AG10803 (cell line): ENCODE measurements around the gene CPS1.
A peak's percentile ranks its signal among the peaks of the same experiment; 100 is the strongest.

Experiments
- DNase-seq: peaks from one replicate; pipeline ENCODE4 v3.0.0; 2010; ENCODE audit warnings: low read depth
- H3K4me3 ChIP-seq: 2 replicates; pipeline ENCODE4 v1.5.1; 2011; ENCODE audit warnings: mild to moderate bottlenecking, low read length, control low read depth
- CTCF ChIP-seq: conservative IDR thresholded peaks from 2 replicates; pipeline ENCODE4 v1.5.1; 2011; ENCODE audit warnings: mild to moderate bottlenecking, low read length, control low read depth, inconsistent platforms

The CPS1 gene

GRCh38 chr2:210620456-210620855 lies 64.1 kb downstream of the CPS1 start:
- peak; percentile 28 for DNase-seq

GRCh38 chr2:210623506-210623905 lies 67.1 kb downstream of the CPS1 start:
- no peak for TF ChIP-seq CTCF
- no peak overlapping the region for H3K4me3 ChIP-seq
- no peak for DNase-seq

More at GRCh38 chr2:210620456-210620855, 64.1 kb downstream of the CPS1 start:
- no peak overlapping the region for H3K4me3 ChIP-seq
- no peak for TF ChIP-seq CTCF

DNA sequence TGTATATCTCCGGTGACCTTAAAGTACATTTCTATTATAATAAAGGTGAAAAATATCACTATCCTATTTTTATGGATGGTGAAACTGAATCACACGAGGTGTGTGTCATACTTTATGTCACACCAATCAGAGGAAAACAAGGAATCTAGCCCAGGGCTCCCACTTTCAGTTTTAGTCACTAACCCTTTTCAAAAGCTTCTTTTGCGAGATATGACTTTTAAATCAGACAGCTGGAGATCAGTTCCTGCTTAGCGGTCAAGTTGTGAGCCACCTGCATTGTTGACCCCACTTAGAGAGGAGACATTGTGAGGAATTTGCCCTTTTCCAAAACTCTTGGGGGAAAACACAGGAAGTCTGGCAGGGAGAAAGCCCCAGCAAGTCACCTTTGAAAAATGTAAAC lies 70.5 kb downstream of the CPS1 start:
- DNase-seq, result peak; percentile 9
- no peak overlapping the region for H3K4me3 ChIP-seq

GRCh38 chr2:210630873-210631560 lies 74.6 kb downstream of the CPS1 start:
- no peak for DNase-seq
- TF ChIP-seq CTCF, result no peak
- no peak overlapping the region for H3K4me3 ChIP-seq

More for the DNA sequence above, 70.5 kb downstream of the CPS1 start:
- no peak for TF ChIP-seq CTCF

- H3K4me3 ChIP-seq, result no peak overlapping the region
- TF ChIP-seq CTCF, result no peak
- DNase-seq, result no peak
Observed at GRCh38 chr2:210633699-210634098, 77.3 kb downstream of the CPS1 start.

DNA sequence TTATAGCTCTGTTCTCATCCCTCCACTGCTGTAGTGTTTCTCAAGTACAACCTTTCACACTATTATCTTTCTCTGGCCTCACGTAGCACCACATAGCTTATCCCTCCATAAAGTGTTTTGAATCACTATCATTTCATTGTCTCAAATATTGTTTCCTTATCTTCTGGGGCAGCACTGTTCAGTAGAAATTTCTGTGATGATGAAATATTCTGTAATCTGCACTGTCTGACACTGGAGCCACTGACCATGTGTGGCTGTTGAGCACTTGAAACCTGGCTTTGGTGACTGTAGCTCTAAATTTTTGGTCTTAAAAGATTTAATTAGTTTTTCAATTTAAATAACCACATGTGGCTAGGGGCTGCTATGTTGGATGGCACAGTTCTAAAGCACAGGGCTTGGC lies 78.9 kb downstream of the CPS1 start:
- peak; percentile 22 for DNase-seq

More for the DNA sequence above, 78.9 kb downstream of the CPS1 start:
- H3K4me3 ChIP-seq, result no peak overlapping the region
- TF ChIP-seq CTCF, result no peak
